GM18907 (cell line): ENCODE data around the gene TSHZ2.
"Not testable (repeated sequence)": the region's sequence is repeated elsewhere in the genome, so short reads cannot be mapped to it uniquely, and the experiment has no call there.

Experiments
- ATAC-seq: cut with Tn5 transposase; IDR thresholded peaks from one replicate; pipeline ENCODE4 v1.9.1; 2021; ENCODE audit warnings: mild to moderate bottlenecking, moderate library complexity; ENCODE audit not compliant: unreplicated experiment

Gene TSHZ2

DNA sequence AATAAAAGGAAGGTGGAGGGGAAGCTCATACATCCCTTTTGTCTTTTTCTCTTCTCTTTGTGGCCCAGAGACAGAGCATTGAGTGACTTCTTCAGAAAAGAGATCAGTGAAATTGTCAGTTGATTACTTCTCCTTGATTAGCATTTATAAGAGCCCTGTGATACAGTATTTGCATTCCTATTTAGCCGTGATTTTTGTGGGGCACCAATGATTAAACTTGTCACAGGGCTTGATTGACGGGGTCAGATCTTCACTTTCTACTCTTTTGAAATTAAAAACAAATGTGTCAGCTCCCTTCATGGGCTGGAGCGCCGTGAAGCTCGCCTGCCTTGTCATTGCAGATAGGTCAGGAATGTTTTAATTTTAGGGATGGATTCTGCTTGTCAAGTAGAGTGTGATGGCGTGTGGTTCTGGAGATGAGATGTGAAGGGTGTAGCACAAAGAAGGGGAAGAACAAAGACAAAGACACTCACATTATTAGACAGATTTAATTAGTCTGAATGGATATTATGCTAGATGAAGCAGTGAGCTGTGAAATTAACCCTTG lies 454.7 kb downstream of the TSHZ2 start:
- no peak for ATAC-seq

GRCh38 chr20:53427951-53428350 lies 455.8 kb downstream of the TSHZ2 start:
- ATAC-seq: no peak

- ATAC-seq: no peak
Observed at GRCh38 chr20:53428588-53428987, 456.4 kb downstream of the TSHZ2 start.

- ATAC-seq: no peak
Observed at GRCh38 chr20:53428996-53429395, 456.8 kb downstream of the TSHZ2 start.

DNA sequence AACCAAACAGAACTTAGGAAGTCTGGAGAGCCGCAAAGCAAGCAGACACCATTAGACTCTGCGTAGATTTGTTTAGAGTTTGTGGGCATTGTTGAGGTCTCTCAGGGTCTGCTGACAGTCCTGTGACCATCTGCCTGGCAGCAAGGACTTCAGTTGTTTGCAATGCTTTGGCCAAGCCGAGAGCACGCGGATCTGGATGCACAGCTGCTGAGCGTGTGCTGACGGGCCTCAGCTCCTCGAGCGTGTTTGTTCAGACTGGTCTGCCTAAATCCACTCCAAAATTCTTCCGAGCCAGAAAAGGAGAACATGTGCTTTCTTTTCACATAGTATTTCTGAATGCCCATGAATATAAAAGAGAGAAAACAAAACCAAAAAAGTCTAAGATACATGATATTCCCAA lies 462.5 kb downstream of the TSHZ2 start:
- no peak for ATAC-seq

- not testable (repeated sequence) for ATAC-seq
Observed at GRCh38 chr20:53436927-53437326, 464.8 kb downstream of the TSHZ2 start.

GRCh38 chr20:53438368-53438767 lies 466.2 kb downstream of the TSHZ2 start:
- ATAC-seq: no peak

DNA sequence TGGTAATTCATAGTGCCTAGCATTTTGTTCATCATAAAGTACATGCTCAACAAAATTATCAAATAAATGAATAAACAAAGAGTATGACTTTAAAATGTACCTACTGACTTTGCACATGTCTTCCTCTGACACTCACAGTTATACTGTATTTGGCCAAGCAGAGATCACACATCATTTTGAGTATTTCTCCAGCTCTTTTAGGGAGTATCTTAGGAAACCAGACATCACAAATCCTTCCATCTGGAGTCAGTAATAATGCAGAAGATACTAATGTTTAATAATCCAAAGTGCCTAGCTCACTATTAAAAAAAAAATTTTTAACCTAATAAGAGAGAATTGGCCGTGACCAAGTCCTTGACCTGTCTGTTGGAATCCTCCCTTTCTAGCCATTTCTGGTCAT lies 466.9 kb downstream of the TSHZ2 start:
- ATAC-seq: no peak

DNA sequence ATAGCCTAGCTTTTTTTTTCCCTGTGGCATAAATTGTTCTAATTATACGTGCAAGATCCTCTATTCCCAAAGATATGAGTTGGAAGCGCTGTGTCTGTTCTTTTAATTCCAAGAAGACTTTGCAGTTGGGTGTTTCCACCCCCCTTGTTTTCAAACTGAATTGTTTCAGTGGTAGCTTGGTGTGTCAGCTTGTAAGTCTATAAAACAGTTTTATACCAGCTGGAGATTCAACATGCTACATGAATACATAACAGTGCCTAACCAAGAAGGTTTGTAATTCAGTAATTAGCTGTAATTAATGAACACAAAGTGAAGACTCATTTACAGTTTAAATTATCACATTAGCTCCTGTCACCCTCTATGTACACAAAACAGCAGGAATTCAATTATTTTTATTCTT lies 467.5 kb downstream of the TSHZ2 start:
- ATAC-seq: no peak

DNA sequence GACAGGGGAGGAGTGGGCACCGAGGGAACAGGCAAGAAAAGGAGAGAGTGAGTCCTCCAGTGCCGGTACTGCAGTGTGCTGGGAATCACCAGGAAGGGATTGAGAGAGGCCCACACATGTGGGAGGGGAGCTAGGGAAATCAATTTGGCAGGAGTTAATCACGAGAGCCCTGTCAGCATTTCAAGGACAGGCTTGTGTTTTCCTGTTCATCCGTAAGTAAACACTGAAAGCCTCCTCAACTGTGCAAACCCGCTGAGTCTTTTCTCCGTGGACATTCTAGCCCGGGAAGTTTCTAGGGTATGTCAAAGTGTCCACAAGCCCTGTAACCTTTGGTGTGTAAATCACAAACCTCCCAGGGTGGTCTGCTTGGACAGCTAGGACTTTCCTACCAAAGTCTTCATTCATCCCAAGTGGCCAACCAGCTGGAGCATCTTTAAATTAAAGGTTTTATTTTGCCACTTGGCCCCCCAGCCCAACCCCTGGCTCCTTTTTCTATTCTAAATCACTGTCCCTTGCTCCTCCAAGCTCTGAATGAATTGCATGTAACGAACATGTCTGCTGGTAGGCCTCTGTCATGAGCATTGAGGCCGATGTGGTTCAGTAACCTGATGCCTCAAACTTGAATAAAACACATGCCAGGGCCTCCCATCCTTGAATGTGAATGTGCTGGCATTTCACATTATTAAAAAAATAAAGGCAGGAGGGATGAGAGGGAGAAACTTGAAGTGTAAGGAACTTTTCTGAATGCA lies 472.4 kb downstream of the TSHZ2 start:
- ATAC-seq: no peak

DNA sequence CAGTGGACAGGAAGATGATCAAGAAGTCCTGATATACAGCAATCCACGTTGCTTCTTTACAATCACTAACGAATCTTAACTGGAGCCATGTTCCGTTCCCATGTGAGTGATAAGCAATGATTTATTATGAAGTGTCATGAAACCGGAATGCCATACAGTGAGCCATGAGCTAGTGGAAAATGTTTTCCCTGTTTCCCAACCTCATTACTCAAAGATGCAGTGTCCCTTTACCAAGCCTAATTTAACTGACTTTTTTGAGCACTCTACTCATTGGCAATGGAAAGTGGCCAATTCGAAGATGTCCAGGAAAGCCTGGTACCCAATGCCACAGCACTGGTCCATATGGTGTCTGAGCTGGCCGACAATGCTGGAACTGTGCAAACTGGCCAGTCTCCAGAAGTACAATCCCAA lies 473.2 kb downstream of the TSHZ2 start:
- no peak for ATAC-seq

- no peak for ATAC-seq
Observed at GRCh38 chr20:53445932-53446331, 473.8 kb downstream of the TSHZ2 start.

DNA sequence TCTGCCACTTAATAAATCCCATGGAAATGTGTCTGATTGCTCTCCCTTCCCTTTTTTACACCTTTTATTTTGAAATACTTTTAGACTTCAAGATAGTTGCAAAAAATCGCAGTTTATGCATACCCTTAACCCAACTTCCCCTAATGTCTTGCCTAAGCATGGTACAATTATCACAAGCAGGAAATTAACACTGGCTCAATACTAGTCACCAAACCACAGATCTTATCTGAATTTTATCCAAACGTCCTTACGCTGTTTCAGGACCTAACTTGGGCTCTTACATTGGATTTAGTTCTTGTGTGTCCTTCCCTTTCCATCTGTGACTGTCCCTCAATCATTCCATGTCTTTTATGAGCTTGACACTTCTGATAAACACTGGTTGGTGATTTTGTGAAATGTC lies 475.2 kb downstream of the TSHZ2 start:
- no peak for ATAC-seq

- no peak for ATAC-seq
Observed at GRCh38 chr20:53448426-53448825, 476.3 kb downstream of the TSHZ2 start.

- ATAC-seq: no peak
Observed at GRCh38 chr20:53448875-53449274, 476.7 kb downstream of the TSHZ2 start.

DNA sequence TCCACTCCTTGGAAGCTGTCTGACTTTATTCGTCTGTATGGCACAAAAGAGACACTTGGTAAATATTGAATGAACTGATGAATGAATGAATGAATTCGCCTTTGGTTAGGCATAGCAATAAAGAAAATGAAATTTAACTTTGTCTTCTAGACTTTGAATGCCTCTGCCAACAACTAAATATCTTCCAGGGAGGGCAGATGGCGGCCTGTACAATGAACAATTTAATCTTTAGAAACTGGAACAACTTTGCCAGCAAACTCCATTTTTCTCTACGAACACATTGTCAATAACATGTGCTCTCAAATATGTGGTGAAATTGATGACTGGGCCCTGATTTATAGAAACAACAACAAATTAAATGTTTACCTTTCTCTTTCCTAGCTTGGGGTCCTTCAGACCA lies 480.9 kb downstream of the TSHZ2 start:
- no peak for ATAC-seq

- ATAC-seq: no peak
Observed at GRCh38 chr20:53454675-53455276, 482.6 kb downstream of the TSHZ2 start.

DNA sequence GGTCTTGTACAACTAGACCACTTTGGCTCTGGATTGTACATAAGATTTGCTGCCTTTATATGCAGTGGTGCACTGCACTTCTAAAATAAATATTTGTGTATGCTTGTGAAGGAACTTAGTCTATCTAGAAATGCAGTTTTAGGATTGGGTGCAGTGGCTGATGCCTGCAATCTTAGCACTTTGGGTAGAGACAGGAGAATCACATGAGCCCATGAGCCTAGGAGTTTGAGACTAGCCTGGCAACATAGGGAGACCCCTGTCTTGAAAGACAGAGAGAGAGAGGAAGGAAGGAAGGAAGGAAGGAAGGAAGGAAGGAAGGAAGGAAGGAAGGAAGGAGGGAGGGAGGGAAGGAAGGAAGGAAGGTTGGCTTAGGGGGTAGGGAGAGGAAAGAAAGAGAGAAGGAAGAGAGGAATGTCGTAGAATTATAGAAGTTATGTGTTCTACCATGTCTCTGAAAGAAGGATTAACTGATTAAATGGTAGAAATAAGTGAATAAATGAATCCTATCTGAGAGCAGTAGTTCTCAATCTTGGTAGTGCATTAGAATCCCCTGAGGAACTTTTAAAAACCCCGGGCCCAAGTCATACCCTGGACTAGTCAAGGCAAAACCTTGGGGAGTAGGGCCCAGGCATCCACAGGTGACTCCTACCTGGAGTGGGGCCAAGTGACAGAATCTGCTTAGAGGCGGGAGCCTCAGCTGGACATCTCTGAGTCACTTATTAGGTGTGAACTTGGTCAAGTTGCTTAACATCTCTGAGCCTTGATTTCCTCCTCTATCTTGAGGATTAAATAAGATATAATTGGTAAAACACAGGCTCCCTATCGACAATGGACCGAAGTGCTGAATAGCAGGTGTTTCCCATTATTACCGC lies 491.2 kb downstream of the TSHZ2 start:
- ATAC-seq: no peak

- ATAC-seq: no peak
Observed at GRCh38 chr20:53466279-53466678, 494.1 kb downstream of the TSHZ2 start.

- ATAC-seq: no peak
Observed at GRCh38 chr20:53468587-53468986, 496.4 kb downstream of the TSHZ2 start.

DNA sequence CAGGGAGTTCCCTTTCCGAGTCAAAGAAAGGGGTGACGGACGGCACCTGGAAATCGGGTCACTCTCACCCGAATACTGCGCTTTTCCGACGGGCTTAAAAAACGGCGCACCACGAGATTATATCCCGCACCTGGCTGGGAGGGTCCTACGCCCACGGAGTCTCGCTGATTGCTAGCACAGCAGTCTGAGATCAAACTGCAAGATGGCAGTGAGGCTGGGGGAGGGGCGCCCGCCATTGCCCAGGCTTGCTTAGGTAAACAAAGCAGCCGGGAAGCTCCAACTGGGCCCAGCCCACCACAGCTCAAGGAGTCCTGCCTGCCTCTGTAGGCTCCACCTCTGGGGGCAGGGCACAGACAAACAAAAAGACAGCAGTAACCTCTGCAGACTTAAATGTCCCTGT lies 500.7 kb downstream of the TSHZ2 start:
- not testable (repeated sequence) for ATAC-seq
